ENCODE data around the gene RTTN. TPM values are rescaled to one million over a fixed set of nuclear protein-coding genes. Genes with fewer than 3 reads are reported as not detected.

RTTN gene
- total and polyA plus RNA-seq, 3 donors from 2014 or later = 23.1 to 67.0 (median 40.1) TPM

- Histone ChIP-seq H3K27me3 (no peaks in the 10 kb centered on the region), H3K4me3 (no peak overlapping the region), H3K9me3 (no peaks in the 10 kb centered on the region), H3K4me1 (no peaks in the 10 kb centered on the region), H3K36me3 (ENCODE audit: low read depth, missing control alignments) (no peaks in the 10 kb centered on the region), H3K27ac (no peak overlapping the region)
- intact Hi-C loops (cut with DNase I; ENCODE audit: low total_unique reads) = no loop called here
- TF ChIP-seq POLR2A (IDR thresholded peaks at IDR 0.05) (no peak), CTCF (IDR thresholded peaks at IDR 0.05) (no peak)
- WGBS, 2 donors = 87 to 100% methylated on average over 2 to 6 of the region's 6 CpGs
- no peak for DNase-seq
These were observed 167.9 kb downstream of the RTTN start for GRCh38 chr18:70037431-70038061.

GRCh38 chr18:70036771-70037347, 168.6 kb downstream of the RTTN start:
- H3K4me1 ChIP-seq = no peaks in the 10 kb centered on the region
- H3K27ac ChIP-seq = no peak overlapping the region
- no peaks in the 10 kb centered on the region for H3K27me3 ChIP-seq
- no peak overlapping the region for H3K4me3 ChIP-seq
- no peaks in the 10 kb centered on the region for H3K36me3 ChIP-seq (ENCODE audit: low read depth, missing control alignments)
- no peaks in the 10 kb centered on the region for H3K9me3 ChIP-seq
- intact Hi-C loops (cut with DNase I; ENCODE audit: low total_unique reads) = no loop called here
- TF ChIP-seq POLR2A (IDR thresholded peaks at IDR 0.05) (no peak), CTCF (IDR thresholded peaks at IDR 0.05) (no peak)
- WGBS, 2 donors = 96% methylated on average over 6 to 8 of the region's 8 CpGs
- DNase-seq = no peak

- TF ChIP-seq CTCF (IDR thresholded peaks at IDR 0.05) (no peak), POLR2A (IDR thresholded peaks at IDR 0.05) (no peak)
- Histone ChIP-seq H3K9me3 (no peaks in the 10 kb centered on the region), H3K4me1 (no peaks in the 10 kb centered on the region), H3K4me3 (no peak overlapping the region), H3K36me3 (ENCODE audit: low read depth, missing control alignments) (no peaks in the 10 kb centered on the region), H3K27me3 (no peaks in the 10 kb centered on the region), H3K27ac (no peak overlapping the region)
- WGBS, 2 donors = 93 to 100% methylated on average over 2 of the region's 2 CpGs
- no peak for DNase-seq
- intact Hi-C loops (cut with DNase I; ENCODE audit: low total_unique reads) = no loop called here
These were observed 169.3 kb downstream of the RTTN start for GRCh38 chr18:70036168-70036567.

GRCh38 chr18:70031221-70031620, 174.3 kb downstream of the RTTN start:
- DNase-seq = no peak
- WGBS, 2 donors = 95 to 96% methylated on average over 4 of the region's 4 CpGs

More at GRCh38 chr18:70031221-70031620, 174.3 kb downstream of the RTTN start:
- Histone ChIP-seq H3K4me3 (no peak overlapping the region), H3K36me3 (ENCODE audit: low read depth, missing control alignments) (no peaks in the 10 kb centered on the region), H3K4me1 (no peaks in the 10 kb centered on the region), H3K9me3 (no peaks in the 10 kb centered on the region), H3K27me3 (no peaks in the 10 kb centered on the region), H3K27ac (no peak overlapping the region)
- intact Hi-C loops (cut with DNase I; ENCODE audit: low total_unique reads) = no loop called here
- TF ChIP-seq CTCF (IDR thresholded peaks at IDR 0.05) (no peak), POLR2A (IDR thresholded peaks at IDR 0.05) (no peak)

Data from testis (tissue), 3 donors.